ENCODE measurements around the gene TOMM40. TPM values are rescaled to one million over a fixed set of nuclear protein-coding genes. Genes with fewer than 3 reads are reported as not detected.

TOMM40 gene
- total and polyA plus RNA-seq, 2 of the 13 experiments (the other 11 are each of a cell fraction or from before 2014, with no cell fraction given), result 72.0 to 110 TPM

DNA sequence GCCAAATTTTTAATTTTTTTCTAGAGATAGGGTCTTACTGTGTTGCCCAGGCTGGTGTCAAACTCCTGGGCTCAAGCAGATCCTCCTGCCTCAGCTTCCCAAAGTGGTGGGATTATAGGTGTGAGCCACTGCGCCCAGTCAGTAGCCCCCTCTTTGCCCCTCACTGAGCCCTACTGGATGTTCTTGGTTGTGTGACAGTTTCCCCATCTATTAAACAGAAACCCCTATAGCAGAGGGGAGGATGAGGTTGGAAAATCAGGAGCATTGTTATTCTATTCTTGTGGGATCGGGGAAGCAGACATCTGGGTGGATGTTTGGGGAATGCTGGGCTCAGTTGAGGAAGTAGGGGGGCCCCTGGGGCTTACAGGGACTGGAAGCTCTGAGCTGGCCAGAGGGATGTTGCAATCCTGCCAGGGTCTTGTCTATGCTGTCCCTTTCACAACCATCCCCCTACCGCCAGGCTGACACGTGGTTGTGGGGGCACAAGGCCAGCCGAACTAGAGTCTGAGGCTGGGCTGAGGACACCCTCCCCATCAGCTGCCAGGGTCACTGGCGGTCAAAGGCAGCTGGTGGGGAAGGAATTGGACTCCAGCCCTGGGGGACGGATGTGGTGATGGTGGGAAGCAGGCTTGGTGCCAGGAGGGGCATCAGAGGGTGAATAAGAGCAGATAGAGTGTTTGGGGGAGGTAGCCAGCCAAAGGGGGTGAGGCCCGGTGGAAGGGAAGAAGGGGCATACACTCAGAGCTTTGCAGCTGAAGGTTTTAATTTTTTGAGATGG, 34.2 kb downstream of the TOMM40 start:
- Histone ChIP-seq H3K9me3 (ENCODE audit: low read length) (no peaks in the 10 kb centered on the region), H3K9ac (ENCODE audit: insufficient read depth, low read depth, low read length) (peak overlapping the region; percentile 75), H4K20me1 (ENCODE audit: insufficient read depth, low read length) (no peaks in the 10 kb centered on the region), H3K4me3 (replicated peaks in 1 of 3; ENCODE audit: insufficient read depth in 1 of 3, low read depth in 2 of 3, low read length in 3 of 3) (peak overlapping the region in 1 of 3 experiments; percentile 50; a peak in 2 of 6 replicates), H3K36me3 (replicated peaks in 1 of 2; ENCODE audit: control insufficient read depth in 1 of 2, insufficient read depth in 2 of 2, low read length in 2 of 2) (no peaks in the 10 kb centered on the region), H3K79me2 (ENCODE audit: insufficient read depth, low read length) (peaks cover 4% of the 10 kb centered on the region), H3K27me3 (ENCODE audit: control insufficient read depth in 1 of 2, insufficient read depth in 2 of 2, low read length in 2 of 2) (no peaks in the 10 kb centered on the region), H3K4me2 (ENCODE audit: low read depth, low read length) (peak overlapping the region; percentile 90), H3K27ac (ENCODE audit: extremely low read length, insufficient read depth, low read length) (peak overlapping the region; percentile 96), H2AFZ (ENCODE audit: low read length) (no peak overlapping the region), H3K4me1 (ENCODE audit: insufficient read depth, low read length) (peaks cover 93% of the 10 kb centered on the region)
- WGBS (ENCODE audit: low lambda C conversion rate), result 13% methylated on average over 6 of the region's 8 CpGs
- intact Hi-C loops (cut with micrococcal nuclease; ENCODE audit: unreplicated experiment), result no loop called here
- ChIA-PET POLR2A (interaction anchor here (0.8 to 5.7 kb wide), 8 partner anchors 10 to 312 kb away, joined by 3 to 317 read pairs (median 32); partner anchors contain the start of genes APOC1, APOC2, APOE and CLPTM1), CTCF (ENCODE audit: low intra/inter-chr PET ratio, low total read pairs) (interaction anchor here (1.7 kb wide), 1 partner anchor 22 kb away, joined by 3 read pairs; no protein-coding TSS in a partner anchor)
- in situ Hi-C loops (cut with HindIII; ENCODE audit: extremely low pct_ligation_motif_present, low pct_unique_long_range_greater_than_20kb), result no loop called here
- FAIRE-seq (peak; percentile 97), DNase-seq (ENCODE audit: low spot score) (peak; percentile 95), ATAC-seq (peak; percentile 64)
- BruUV-seq (replicated peaks), result no TSS peak
- TF ChIP-seq, protein P1, sequence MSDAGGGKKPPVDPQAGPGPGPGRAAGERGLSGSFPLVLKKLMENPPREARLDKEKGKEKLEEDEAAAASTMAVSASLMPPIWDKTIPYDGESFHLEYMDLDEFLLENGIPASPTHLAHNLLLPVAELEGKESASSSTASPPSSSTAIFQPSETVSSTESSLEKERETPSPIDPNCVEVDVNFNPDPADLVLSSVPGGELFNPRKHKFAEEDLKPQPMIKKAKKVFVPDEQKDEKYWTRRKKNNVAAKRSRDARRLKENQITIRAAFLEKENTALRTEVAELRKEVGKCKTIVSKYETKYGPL (CRISPR knock-in tag; IDR thresholded peaks at IDR 0.05), result no peak
- no peak for TF ChIP-seq GPN1 (CRISPR knock-in tag; IDR thresholded peaks at IDR 0.05; ENCODE audit: borderline replicate concordance)
- peak; percentile 97 for TF ChIP-seq IRF2 (CRISPR knock-in tag; IDR thresholded peaks at IDR 0.05)
- TF ChIP-seq, protein P2, sequence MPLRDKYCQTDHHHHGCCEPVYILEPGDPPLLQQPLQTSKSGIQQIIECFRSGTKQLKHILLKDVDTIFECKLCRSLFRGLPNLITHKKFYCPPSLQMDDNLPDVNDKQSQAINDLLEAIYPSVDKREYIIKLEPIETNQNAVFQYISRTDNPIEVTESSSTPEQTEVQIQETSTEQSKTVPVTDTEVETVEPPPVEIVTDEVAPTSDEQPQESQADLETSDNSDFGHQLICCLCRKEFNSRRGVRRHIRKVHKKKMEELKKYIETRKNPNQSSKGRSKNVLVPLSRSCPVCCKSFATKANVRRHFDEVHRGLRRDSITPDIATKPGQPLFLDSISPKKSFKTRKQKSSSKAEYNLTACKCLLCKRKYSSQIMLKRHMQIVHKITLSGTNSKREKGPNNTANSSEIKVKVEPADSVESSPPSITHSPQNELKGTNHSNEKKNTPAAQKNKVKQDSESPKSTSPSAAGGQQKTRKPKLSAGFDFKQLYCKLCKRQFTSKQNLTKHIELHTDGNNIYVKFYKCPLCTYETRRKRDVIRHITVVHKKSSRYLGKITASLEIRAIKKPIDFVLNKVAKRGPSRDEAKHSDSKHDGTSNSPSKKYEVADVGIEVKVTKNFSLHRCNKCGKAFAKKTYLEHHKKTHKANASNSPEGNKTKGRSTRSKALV (CRISPR knock-in tag; IDR thresholded peaks at IDR 0.05), result peak; percentile 73; the same call in 1 of the 2 replicates
- TF ChIP-seq ZSCAN25 (CRISPR knock-in tag; IDR thresholded peaks at IDR 0.05), result peak; percentile 92
- TF ChIP-seq, protein P3, sequence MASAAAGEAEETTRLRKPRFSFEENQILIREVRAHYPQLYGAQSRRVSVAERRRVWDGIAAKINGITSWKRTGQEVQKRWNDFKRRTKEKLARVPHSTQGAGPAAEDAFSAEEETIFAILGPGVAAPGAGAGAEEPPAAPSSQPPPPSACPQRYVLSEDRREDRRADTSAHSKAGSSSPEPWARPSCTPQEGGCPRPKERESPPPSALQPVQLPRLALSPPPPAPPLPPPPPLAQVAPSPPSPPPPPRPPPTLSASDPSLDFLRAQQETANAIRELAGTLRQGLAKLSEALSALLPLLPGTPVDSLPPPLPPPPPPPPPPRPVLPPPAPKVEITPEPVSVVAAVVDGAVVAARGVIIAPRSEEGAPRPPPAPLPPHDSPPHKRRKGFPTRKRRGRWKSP (CRISPR knock-in tag; IDR thresholded peaks at IDR 0.05), result peak; percentile 96
- peak; percentile 83 for TF ChIP-seq ZNF761 (CRISPR knock-in tag; conservative IDR thresholded peaks at IDR 0.05)
- TF ChIP-seq HDAC1 (CRISPR knock-in tag; IDR thresholded peaks at IDR 0.05), result peak; percentile 99
- TF ChIP-seq ZNF570 (CRISPR knock-in tag; IDR thresholded peaks at IDR 0.05; ENCODE audit: borderline replicate concordance), result no peak
- TF ChIP-seq, protein P4, sequence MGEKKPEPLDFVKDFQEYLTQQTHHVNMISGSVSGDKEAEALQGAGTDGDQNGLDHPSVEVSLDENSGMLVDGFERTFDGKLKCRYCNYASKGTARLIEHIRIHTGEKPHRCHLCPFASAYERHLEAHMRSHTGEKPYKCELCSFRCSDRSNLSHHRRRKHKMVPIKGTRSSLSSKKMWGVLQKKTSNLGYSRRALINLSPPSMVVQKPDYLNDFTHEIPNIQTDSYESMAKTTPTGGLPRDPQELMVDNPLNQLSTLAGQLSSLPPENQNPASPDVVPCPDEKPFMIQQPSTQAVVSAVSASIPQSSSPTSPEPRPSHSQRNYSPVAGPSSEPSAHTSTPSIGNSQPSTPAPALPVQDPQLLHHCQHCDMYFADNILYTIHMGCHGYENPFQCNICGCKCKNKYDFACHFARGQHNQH (CRISPR knock-in tag; IDR thresholded peaks at IDR 0.05), result peak; percentile 93
- TF ChIP-seq ZNF781 (CRISPR knock-in tag; IDR thresholded peaks at IDR 0.05; ENCODE audit: borderline replicate concordance, not compliant biosample characterization), result no peak
- TF ChIP-seq ZNF20 (CRISPR knock-in tag; IDR thresholded peaks at IDR 0.05), result no peak
- TF ChIP-seq ZMAT3 (CRISPR knock-in tag; conservative IDR thresholded peaks at IDR 0.05), result peak; percentile 91; the same call in 1 of the 2 replicates
- TF ChIP-seq MEIS1 (CRISPR knock-in tag; IDR thresholded peaks at IDR 0.05; ENCODE audit: borderline replicate concordance), result peak; percentile 93
- TF ChIP-seq DPF2 (CRISPR knock-in tag; IDR thresholded peaks at IDR 0.05; ENCODE audit: borderline replicate concordance, low read depth), result peak; percentile 96
- no peak for TF ChIP-seq SOX6 (IDR thresholded peaks at IDR 0.05)
- peak; percentile 97 for TF ChIP-seq SOX6 (CRISPR knock-in tag; IDR thresholded peaks at IDR 0.05)
- peak; percentile 32 for TF ChIP-seq U2AF1 (optimal IDR thresholded peaks at IDR 0.05; ENCODE audit: low read depth, low read length)
- TF ChIP-seq ZNF121 (CRISPR knock-in tag; IDR thresholded peaks at IDR 0.05), result peak; percentile 99
- peak; percentile 58 for TF ChIP-seq ONECUT2 (CRISPR knock-in tag; IDR thresholded peaks at IDR 0.05)

Measured in HepG2 (cell line).